A673 (cell line): ENCODE measurements around the gene PCDHB14.

Experiments used
- EZH2 ChIP-seq: fragments of 200-600 bp; sonication (generic); IDR thresholded peaks from 2 replicates; pipeline ENCODE4 v1.6.1; 2017; ENCODE audit warnings: borderline replicate concordance, low read depth, mild to moderate bottlenecking, mixed read lengths, antibody characterized with exemption, low read length; ENCODE audit not compliant: poor library complexity, severe bottlenecking
- TF ChIP-seq, protein P1 (sequence below): fragments of 300-800, 200-600 bp; sonication (generic); conservative IDR thresholded peaks from 2 replicates; pipeline ENCODE4 v1.5.1; 2017; ENCODE audit warnings: low read depth, mild to moderate bottlenecking, antibody characterized with exemption, low read length, moderate library complexity, mixed read lengths

- TF ChIP-seq, protein P1, sequence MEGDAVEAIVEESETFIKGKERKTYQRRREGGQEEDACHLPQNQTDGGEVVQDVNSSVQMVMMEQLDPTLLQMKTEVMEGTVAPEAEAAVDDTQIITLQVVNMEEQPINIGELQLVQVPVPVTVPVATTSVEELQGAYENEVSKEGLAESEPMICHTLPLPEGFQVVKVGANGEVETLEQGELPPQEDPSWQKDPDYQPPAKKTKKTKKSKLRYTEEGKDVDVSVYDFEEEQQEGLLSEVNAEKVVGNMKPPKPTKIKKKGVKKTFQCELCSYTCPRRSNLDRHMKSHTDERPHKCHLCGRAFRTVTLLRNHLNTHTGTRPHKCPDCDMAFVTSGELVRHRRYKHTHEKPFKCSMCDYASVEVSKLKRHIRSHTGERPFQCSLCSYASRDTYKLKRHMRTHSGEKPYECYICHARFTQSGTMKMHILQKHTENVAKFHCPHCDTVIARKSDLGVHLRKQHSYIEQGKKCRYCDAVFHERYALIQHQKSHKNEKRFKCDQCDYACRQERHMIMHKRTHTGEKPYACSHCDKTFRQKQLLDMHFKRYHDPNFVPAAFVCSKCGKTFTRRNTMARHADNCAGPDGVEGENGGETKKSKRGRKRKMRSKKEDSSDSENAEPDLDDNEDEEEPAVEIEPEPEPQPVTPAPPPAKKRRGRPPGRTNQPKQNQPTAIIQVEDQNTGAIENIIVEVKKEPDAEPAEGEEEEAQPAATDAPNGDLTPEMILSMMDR = no peak
- TF ChIP-seq EZH2 = no peak
Measured at GRCh38 chr5:141258948-141259347, 35.8 kb downstream of the PCDHB14 start.
